ENCODE results near the gene NUCKS1.

NUCKS1 gene

GRCh38 chr1:205750138-205751035, at the start of gene NUCKS1:
TSS of gene NUCKS1 (minus strand) at chr1:205750182. CDS start at chr1:205749973, 209 bp downstream.
- DNase-seq (ENCODE audit: low read depth) = peak; percentile 100

DNA sequence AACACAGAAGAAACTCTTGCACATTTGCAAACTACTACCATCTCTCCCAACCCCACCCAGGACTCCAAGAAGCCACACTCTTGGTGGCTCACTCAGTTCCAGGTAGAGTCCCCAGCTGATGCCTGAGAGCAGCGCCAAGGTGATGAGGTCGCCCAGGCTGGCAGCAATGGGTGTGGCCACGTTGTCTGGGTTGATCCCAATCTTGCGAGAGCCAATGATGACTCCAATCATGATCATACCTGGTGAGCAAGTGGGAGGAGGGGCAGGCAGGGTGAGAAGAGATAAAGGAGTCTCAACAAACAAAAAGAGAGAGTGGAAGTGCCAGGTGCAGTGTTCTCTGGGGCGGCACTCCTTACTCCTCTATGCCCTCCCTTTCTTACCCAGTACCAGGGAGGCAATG, 48.6 kb upstream of the NUCKS1 start:
- DNase-seq (ENCODE audit: low read depth) = no peak

DNA sequence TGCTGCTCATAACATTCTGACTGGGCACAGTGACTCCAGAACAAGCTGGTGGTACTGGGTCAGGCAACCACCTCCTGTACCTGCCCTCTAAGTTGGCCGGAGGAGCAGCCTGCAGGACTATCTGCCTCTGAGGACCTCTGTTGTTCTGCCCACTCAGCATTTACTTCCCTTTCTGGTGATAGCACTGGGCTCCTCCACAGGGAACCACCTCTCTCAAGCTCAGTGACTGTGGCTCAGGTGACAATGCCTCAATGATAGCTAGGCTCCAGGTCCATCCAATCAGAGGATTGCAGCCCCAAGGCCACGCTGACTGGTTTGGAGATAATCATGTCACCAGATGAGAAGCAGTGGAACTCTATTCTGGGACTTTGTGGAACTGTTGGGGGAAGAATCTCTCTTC, 47.2 kb upstream of the NUCKS1 start:
- DNase-seq (ENCODE audit: low read depth) = no peak

GRCh38 chr1:205794011-205794730, 44.2 kb upstream of the NUCKS1 start:
- no peak for DNase-seq (ENCODE audit: low read depth)

DNA sequence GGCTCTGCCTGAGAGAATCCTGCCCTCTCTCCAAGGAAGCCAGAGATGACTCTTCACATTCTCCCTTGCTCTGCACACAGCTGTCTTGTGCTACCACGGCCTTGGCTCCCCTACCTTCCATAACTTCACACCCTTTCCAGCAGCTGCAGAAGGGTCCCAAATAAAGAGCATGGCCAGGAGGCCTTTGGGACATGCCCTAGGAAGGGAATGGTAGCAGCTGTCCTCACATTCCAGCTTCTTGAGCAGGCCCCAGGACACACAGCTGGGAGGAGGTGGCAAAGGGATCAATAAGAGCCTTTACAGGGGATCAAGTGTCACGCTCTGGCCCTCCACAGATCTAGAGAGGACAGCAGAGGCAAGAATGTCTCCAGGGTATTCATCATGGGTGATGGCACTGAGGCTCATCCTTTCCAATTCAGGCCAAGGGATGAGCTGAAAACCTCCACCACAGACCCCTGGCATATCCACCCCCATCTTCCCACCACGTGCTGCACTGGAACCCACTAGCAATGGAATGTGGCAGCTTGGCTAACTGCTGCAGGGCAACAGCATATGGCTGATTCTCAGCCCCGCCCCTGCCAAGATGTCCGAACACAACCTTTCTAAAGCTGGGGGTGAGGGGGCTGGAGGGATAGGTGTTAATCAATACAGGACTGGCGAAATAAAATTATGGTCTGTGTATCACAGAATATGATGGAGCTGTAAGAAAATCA, 43.1 kb upstream of the NUCKS1 start:
- no peak for DNase-seq (ENCODE audit: low read depth)

DNA sequence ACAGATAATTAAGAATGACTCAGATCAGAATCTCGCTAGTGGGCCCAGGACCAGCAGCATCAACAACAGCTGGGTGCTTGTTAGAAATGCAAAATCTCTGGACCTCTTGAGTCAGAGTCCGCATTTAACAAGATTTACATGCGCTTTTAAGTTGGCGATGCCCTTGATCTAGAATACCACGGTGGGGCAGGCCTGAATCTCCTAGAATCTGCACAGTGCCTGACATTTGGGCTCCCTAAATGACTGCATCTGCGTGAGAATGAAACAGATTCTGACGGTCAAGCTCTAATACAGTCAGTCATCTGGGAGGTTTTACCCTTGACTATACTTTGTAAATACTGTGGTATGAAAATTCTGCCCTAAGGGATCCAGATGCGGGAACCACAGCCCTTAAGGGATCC, 42.5 kb upstream of the NUCKS1 start:
- no peak for DNase-seq (ENCODE audit: low read depth)

DNA sequence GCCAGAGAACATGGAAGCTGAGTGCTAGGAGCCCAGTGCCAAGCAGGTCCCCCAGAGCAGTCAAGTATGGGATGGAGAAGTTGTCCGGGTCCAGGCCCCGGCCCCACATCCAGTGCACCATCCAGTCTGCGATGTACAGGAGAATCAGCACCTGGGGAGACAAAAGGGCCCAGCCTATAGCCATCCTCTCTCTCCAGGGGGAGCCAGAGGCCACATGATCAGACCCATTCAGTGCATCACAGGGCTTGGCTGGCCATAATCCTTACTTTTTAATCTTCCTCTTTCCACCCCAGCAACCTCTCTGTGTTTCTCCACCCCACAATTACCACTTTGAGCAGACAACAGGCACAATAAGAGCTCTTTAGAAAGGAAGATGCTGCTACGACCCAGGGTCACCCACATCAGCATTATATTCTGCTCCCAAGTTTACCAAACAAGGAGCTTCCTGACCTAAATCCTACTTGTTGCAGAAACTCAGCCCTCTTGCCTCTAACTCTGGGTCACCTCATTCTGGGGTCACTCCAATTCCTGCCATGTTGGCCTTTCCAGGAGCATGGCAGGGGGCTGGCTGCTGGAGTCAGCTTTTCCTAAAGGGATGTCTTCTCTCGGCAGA, 41.7 kb upstream of the NUCKS1 start:
- DNase-seq (ENCODE audit: low read depth) = peak; percentile 52

GRCh38 chr1:205787287-205787916, 37.4 kb upstream of the NUCKS1 start:
- no peak for DNase-seq (ENCODE audit: low read depth)

- no peak for DNase-seq (ENCODE audit: low read depth)
These were observed 36.6 kb upstream of the NUCKS1 start for GRCh38 chr1:205786601-205787000.

- no peak for DNase-seq (ENCODE audit: low read depth)
These were observed 35.5 kb upstream of the NUCKS1 start for GRCh38 chr1:205785446-205785845.

DNA sequence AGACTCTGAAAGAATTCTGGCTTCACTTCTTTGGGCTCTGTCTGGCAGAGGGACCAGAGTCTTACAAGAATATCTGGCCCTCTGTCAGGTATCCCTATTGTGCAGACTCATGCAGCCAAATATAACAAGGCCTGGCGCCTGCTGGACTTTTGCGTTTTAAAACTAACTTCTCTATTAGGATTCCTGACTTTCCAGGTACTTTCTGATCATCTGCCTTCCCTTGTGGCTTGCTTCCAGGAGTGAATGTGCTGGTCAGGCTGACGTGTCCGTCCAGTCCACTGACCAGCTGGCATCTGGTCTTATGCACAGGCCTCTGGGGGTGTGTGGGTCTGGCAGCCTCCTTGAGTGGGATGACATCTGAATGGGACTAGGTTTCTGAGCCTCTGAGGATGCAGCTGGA, 33.9 kb upstream of the NUCKS1 start:
- peak; percentile 47 for DNase-seq (ENCODE audit: low read depth)

- DNase-seq (ENCODE audit: low read depth) = no peak
These were observed 33.4 kb upstream of the NUCKS1 start for GRCh38 chr1:205783433-205783795.

DNA sequence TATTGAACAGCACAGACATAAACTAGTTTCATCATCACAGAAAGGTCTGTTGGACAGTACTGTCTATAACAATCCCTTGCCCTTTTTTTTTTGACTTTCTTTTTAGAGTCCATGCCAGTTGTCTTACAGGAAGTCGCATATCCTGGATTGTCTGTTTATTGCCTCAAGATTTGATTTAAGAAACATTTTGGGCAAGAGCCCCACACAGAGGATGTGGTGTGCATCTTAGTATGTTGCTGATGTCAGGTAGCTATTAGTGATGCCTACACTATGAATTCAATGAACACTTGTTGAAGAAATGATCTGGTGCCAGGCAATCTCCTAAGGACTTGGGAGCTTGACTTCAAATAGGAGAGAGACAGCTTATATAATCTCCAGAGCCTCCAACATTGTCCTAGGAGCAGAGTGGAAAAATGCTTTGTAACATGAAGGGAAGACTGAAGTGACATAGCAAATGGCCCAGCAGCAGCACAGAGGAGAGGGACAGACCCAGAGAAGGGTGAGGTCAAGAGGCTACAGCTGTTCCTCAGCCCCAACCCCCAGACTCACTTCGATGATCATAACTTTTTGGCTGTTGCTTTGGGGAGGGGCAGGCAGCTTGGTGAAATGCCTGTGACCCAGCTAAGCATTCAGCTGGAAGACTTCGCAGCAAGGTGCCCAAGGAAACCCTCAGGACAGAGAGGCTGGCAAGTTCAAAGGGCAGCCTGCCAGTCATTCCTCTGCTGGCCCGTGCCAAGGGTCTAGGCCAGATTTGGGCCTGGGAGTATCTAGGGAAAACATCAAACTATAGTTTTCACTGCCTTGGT, 32.8 kb upstream of the NUCKS1 start:
- no peak for DNase-seq (ENCODE audit: low read depth)

DNA sequence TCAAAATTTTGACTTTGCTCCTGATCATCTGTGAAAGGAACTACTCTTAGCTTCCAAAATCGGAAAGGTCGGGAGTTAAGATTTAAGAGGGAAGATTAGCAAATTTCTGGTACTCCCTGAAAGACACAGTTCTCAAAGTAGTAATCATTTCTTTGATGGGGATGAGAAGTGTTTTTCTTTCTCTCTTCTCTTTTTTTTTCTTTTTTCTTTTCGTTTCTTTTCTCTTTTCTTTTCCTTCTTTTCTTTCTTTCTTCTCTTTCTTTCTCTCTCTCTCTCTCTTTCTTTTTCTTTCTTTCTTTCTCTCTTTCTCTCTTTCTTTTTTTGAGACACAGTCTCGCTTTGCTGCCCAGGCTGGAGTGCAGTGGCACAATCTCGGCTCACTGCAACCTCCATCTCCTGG, 30.4 kb upstream of the NUCKS1 start:
- DNase-seq (ENCODE audit: low read depth) = no peak

- no peak for DNase-seq (ENCODE audit: low read depth)
These were observed 28.0 kb upstream of the NUCKS1 start for GRCh38 chr1:205777994-205778393.

GRCh38 chr1:205775717-205776056, 25.7 kb upstream of the NUCKS1 start:
- peak; percentile 78 for DNase-seq (ENCODE audit: low read depth)

- peak; percentile 81 for DNase-seq (ENCODE audit: low read depth)
These were observed 25.2 kb upstream of the NUCKS1 start, which contains the start of gene RAB29 for GRCh38 chr1:205775015-205775716. TSS of gene RAB29 (minus strand) at chr1:205775482. CDS start at chr1:205774956, 526 bp downstream.

- peak; percentile 37 for DNase-seq (ENCODE audit: low read depth)
These were observed 24.4 kb upstream of the NUCKS1 start for GRCh38 chr1:205774198-205775014.

- no peak for DNase-seq (ENCODE audit: low read depth)
These were observed 22.6 kb upstream of the NUCKS1 start for GRCh38 chr1:205772607-205773032.

Data from iris pigment epithelial cell (primary cell).